Lung (tissue), 16 donors: ENCODE results near the gene EVA1C. TPM values are rescaled to one million over a fixed set of nuclear protein-coding genes. Genes with fewer than 3 reads are reported as not detected.

Experiments used
- ATAC-seq: fragments of 200-7000 bp; cut with Tn5 transposase; one replicate; pipeline ENCODE4 v1.9.1; 2020; ENCODE audit warnings: moderate number of reproducible peaks; ENCODE audit not compliant: insufficient read depth, low FRiP score
- DNase-seq, 3 donors: peaks; one replicate each; pipeline ENCODE4 v3.0.0-alpha.2; 2013 to 2017
- H3K27ac ChIP-seq, 2 donors: one replicate each; pipeline ENCODE4 v1.5.1; 2013; ENCODE audit warnings: mild to moderate bottlenecking in 2 of 2, moderate library complexity in 2 of 2, control low read depth in 1 of 2, inconsistent platforms in 1 of 2, low read depth in 1 of 2, low read length in 1 of 2
- H3K27me3 ChIP-seq, 3 donors: one replicate each; pipeline ENCODE4 v1.5.1; 2013; ENCODE audit warnings: low read length in 2 of 3; ENCODE audit not compliant: control insufficient read depth in 3 of 3, insufficient read depth in 3 of 3
- H3K36me3 ChIP-seq, 4 donors: one replicate each; pipeline ENCODE4 v1.5.1; 2013; ENCODE audit warnings: low read length in 4 of 4, mild to moderate bottlenecking in 1 of 4, moderate library complexity in 1 of 4; ENCODE audit not compliant: control insufficient read depth in 4 of 4, insufficient read depth in 4 of 4
- H3K4me1 ChIP-seq, 5 donors: one replicate each; pipeline ENCODE4 v1.5.1; 2013; ENCODE audit warnings: low read length in 5 of 5, mild to moderate bottlenecking in 2 of 5, moderate library complexity in 1 of 5; ENCODE audit not compliant: control insufficient read depth in 5 of 5, insufficient read depth in 5 of 5
- H3K4me3 ChIP-seq: one replicate; pipeline ENCODE4 v1.5.1; 2013; ENCODE audit warnings: mild to moderate bottlenecking, control low read depth, moderate library complexity
- H3K9ac ChIP-seq, 2 donors: one replicate each; pipeline ENCODE4 v1.5.1; 2013; ENCODE audit warnings: low read length in 2 of 2, control low read depth in 1 of 2; ENCODE audit not compliant: insufficient read depth in 1 of 2
- H3K9me3 ChIP-seq, 4 donors: one replicate each; pipeline ENCODE4 v1.5.1; 2013; ENCODE audit warnings: low read length in 3 of 4, mild to moderate bottlenecking in 1 of 4, moderate library complexity in 1 of 4; ENCODE audit not compliant: control insufficient read depth in 4 of 4, insufficient read depth in 3 of 4
- CTCF ChIP-seq: IDR thresholded peaks from 2 replicates; pipeline ENCODE4 v1.5.1; 2012; ENCODE audit warnings: mild to moderate bottlenecking; ENCODE audit errors: control extremely low read depth, extremely low read depth
- WGBS, 2 donors: extraction: QIAGEN DNeasy Blood & Tissue Kit; methylation state at CpG; one replicate each; pipeline ENCODE4 v1.1.7; 2013; 5-methylcytosine and 5-hydroxymethylcytosine counted together
- long read RNA-seq, 5 donors: transcript quantifications; one replicate each; lab custom pipeline, GENCODE V29; 2026
- polyA plus RNA-seq, 2 donors: library from polyadenylated mRNA; stranded (reverse); fragments of 200-250 nt; gene quantifications; one replicate each; pipeline ENCODE4 v1.2.1, GENCODE V29; 2013
- total RNA-seq, 2 donors: library from RNA; depleted of rRNA in 1 of 2; stranded (reverse); fragments of >200 nt in 1 of 2; gene quantifications; one replicate each; pipeline ENCODE4 v1.2.1, GENCODE V29; 2014 to 2021
- donor health status: control.
- donor health status: control.
- donor health status: Bipolar disorder and iron deficiency.
- donor health status: healthy.
- donor health status: DM: yes; HTN: yes; CAD: no.

Gene EVA1C
- total RNA-seq (10 to 100 TPM; 13.9 to 59.0 TPM), polyA plus RNA-seq (10 to 100 TPM; 44.5 to 52.7 TPM)
- long read RNA-seq, donor 1 = 0 reads
- long read RNA-seq, donor 2 = 0 reads
- long read RNA-seq, donor 3, partial matches to known transcripts = 0 of 1 reads
- long read RNA-seq, donor 3, other reads (novel, unspliced or antisense) = 0 of 1 reads
- long read RNA-seq, donor 4 = 0 reads
- long read RNA-seq, donor 5, partial matches to known transcripts = 0 of 1 reads
- long read RNA-seq, donor 5, other reads (novel, unspliced or antisense) = 0 of 1 reads

- Histone ChIP-seq H3K27ac (peak within 1 kb of the TSS; percentile 98 to 99), H3K9me3 (no peaks in the 10 kb centered on the region), H3K9ac (peak within 1 kb of the TSS in 1 of 2 donors; percentile 19), H3K4me1 (peaks cover 0 to 23% (median 7%) of the 10 kb centered on the region in 5 donors), H3K4me3 (peak within 1 kb of the TSS; percentile 88), H3K27me3 (peaks cover 0 to 29% (median 4%) of the 10 kb centered on the region in 3 donors), H3K36me3 (peaks cover 0 to 5% (median 0%) of the 10 kb centered on the region in 4 donors)
- ATAC-seq (peak; percentile 65), DNase-seq (peak; percentile 29 to 43 (median 33))
- 0 to 1% methylated on average over 78 to 104 of the region's 104 CpGs for WGBS, 2 donors
- TF ChIP-seq CTCF = no peak
These were observed at the start of gene EVA1C for GRCh38 chr21:32412162-32413014. TSS of gene EVA1C (plus strand) at chr21:32412706. CDS start at chr21:32412854, 148 bp downstream.

- 59 to 68% methylated on average over 7 of the region's 7 CpGs for WGBS, 2 donors
- peak overlapping the region in 1 of 2 donors; percentile 5 for H3K27ac ChIP-seq
- H3K4me1 ChIP-seq = peaks cover 0 to 2% (median 0%) of the 10 kb centered on the region in 5 donors
- DNase-seq (peak in 1 of 3 donors; percentile 34), ATAC-seq (no peak)
- H3K9me3 ChIP-seq = no peaks in the 10 kb centered on the region
- H3K36me3 ChIP-seq = peaks cover 30 to 65% (median 46%) of the 10 kb centered on the region in 4 donors
- H3K4me3 ChIP-seq = no peak overlapping the region
- H3K9ac ChIP-seq = no peak overlapping the region
- TF ChIP-seq CTCF = no peak
- H3K27me3 ChIP-seq = no peaks in the 10 kb centered on the region
These were observed 48.1 kb upstream of the EVA1C start for GRCh38 chr21:32364387-32364786.

- Histone ChIP-seq H3K9me3 (no peaks in the 10 kb centered on the region), H3K27ac (no peak overlapping the region), H3K27me3 (no peaks in the 10 kb centered on the region), H3K4me1 (peaks cover 0 to 2% (median 0%) of the 10 kb centered on the region in 5 donors), H3K4me3 (no peak overlapping the region), H3K36me3 (peaks cover 29 to 65% (median 45%) of the 10 kb centered on the region in 4 donors), H3K9ac (no peak overlapping the region)
- DNase-seq (no peak), ATAC-seq (no peak)
- 86% methylated on average over 4 of the region's 4 CpGs for WGBS, 2 donors
- no peak for TF ChIP-seq CTCF
These were observed 47.7 kb upstream of the EVA1C start for GRCh38 chr21:32364796-32365195.
